HG02610 (cell line): Measurements from ENCODE around the gene FOXL3.

ENCODE experiments used
- ATAC-seq: cut with Tn5 transposase; IDR thresholded peaks from one replicate; pipeline ENCODE4 v1.9.1; 2021; ENCODE audit warnings: mild to moderate bottlenecking, moderate library complexity; ENCODE audit not compliant: unreplicated experiment

Gene FOXL3

GRCh38 chr7:318878-319661 is 29.1 kb downstream of the FOXL3 start:
- no peak for ATAC-seq

- no peak for ATAC-seq
Measured at GRCh38 chr7:320297-320696, 30.3 kb downstream of the FOXL3 start.

- ATAC-seq = no peak
Measured at GRCh38 chr7:322111-322671, 32.2 kb downstream of the FOXL3 start.

- ATAC-seq = no peak
Measured at GRCh38 chr7:322708-323111, 32.7 kb downstream of the FOXL3 start.

- no peak for ATAC-seq
Measured at GRCh38 chr7:323410-323809, 33.4 kb downstream of the FOXL3 start.

- ATAC-seq = no peak
Measured at GRCh38 chr7:324011-324410, 34.0 kb downstream of the FOXL3 start.

GRCh38 chr7:325051-325798 is 35.3 kb downstream of the FOXL3 start:
- ATAC-seq = no peak

GRCh38 chr7:325811-326210 is 35.8 kb downstream of the FOXL3 start:
- no peak for ATAC-seq

GRCh38 chr7:326273-326672 is 36.3 kb downstream of the FOXL3 start:
- ATAC-seq = no peak

GRCh38 chr7:326809-327232 is 36.9 kb downstream of the FOXL3 start:
- ATAC-seq = no peak

- no peak for ATAC-seq
Measured at GRCh38 chr7:327233-327931, 37.4 kb downstream of the FOXL3 start.

GRCh38 chr7:327991-328702 is 38.2 kb downstream of the FOXL3 start:
- ATAC-seq = no peak

GRCh38 chr7:329691-330281 is 39.8 kb downstream of the FOXL3 start:
- no peak for ATAC-seq

- ATAC-seq = no peak
Measured at GRCh38 chr7:330511-331230, 40.7 kb downstream of the FOXL3 start.

- ATAC-seq = no peak
Measured at GRCh38 chr7:332020-332517, 42.1 kb downstream of the FOXL3 start.

GRCh38 chr7:332646-333392 is 42.8 kb downstream of the FOXL3 start:
- no peak for ATAC-seq

- no peak for ATAC-seq
Measured at GRCh38 chr7:333393-333764, 43.4 kb downstream of the FOXL3 start.

- ATAC-seq = no peak
Measured at GRCh38 chr7:334618-335357, 44.8 kb downstream of the FOXL3 start.
